Mesenchymal stem cell (in vitro differentiated cells and primary cell): ENCODE data around the gene FMN1.

Source experiments
- DNase-seq: peaks from one replicate; pipeline ENCODE4 v3.0.0-alpha.2; 2013
- H2AFZ ChIP-seq: one replicate; pipeline ENCODE4 v1.6.1; 2013; ENCODE audit warnings: low read depth, mild to moderate bottlenecking, control low read depth, inconsistent platforms, low read length, moderate library complexity
- H2AK5ac ChIP-seq: 2 replicates; pipeline ENCODE4 v1.6.1; 2013; ENCODE audit warnings: low read length, moderate library complexity, mild to moderate bottlenecking, inconsistent platforms; ENCODE audit not compliant: severe bottlenecking
- H2BK120ac ChIP-seq: one replicate; pipeline ENCODE4 v1.6.1; 2013; ENCODE audit warnings: low read depth, mild to moderate bottlenecking, inconsistent platforms, low read length, moderate library complexity
- H2BK12ac ChIP-seq, 2 experiments: one replicate each; pipeline ENCODE4 v1.6.1; 2013; ENCODE audit warnings: inconsistent platforms in 2 of 2, low read length in 2 of 2, mild to moderate bottlenecking in 2 of 2, moderate library complexity in 2 of 2, control low read depth in 1 of 2
- H2BK15ac ChIP-seq: one replicate; pipeline ENCODE4 v1.6.1; 2013; ENCODE audit warnings: mild to moderate bottlenecking, low read depth, inconsistent platforms; ENCODE audit not compliant: poor library complexity, severe bottlenecking
- H2BK5ac ChIP-seq: 2 replicates; pipeline ENCODE4 v1.6.1; 2013; ENCODE audit warnings: low read depth, mild to moderate bottlenecking, low read length, control low read depth, inconsistent platforms; ENCODE audit not compliant: poor library complexity, severe bottlenecking
- H3K14ac ChIP-seq, 2 experiments: one replicate each; pipeline ENCODE4 v1.6.1; 2013; ENCODE audit warnings: inconsistent platforms in 2 of 2, low read length in 2 of 2, control low read depth in 1 of 2, mild to moderate bottlenecking in 1 of 2, moderate library complexity in 1 of 2
- H3K18ac ChIP-seq, 2 experiments: one replicate each; pipeline ENCODE4 v1.6.1; 2013; ENCODE audit warnings: inconsistent platforms in 2 of 2, low read length in 2 of 2, control low read depth in 1 of 2, low read depth in 1 of 2, mild to moderate bottlenecking in 1 of 2
- H3K23ac ChIP-seq, 2 experiments: one replicate each; pipeline ENCODE4 v1.6.1; 2013; ENCODE audit warnings: inconsistent platforms in 2 of 2, low read length in 2 of 2, mild to moderate bottlenecking in 2 of 2, moderate library complexity in 2 of 2, control low read depth in 1 of 2
- H3K27ac ChIP-seq: 2 replicates; pipeline ENCODE4 v1.5.1; 2013; ENCODE audit warnings: mild to moderate bottlenecking, moderate library complexity, low read length, control low read depth, inconsistent platforms; ENCODE audit not compliant: poor library complexity, severe bottlenecking
- H3K27me3 ChIP-seq, 2 experiments: 2 replicates each; pipeline versions ENCODE4 v1.6.1 to v1.7.0; 2013; ENCODE audit warnings: low read length in 2 of 2, mild to moderate bottlenecking in 2 of 2, moderate library complexity in 2 of 2, control low read depth in 1 of 2, inconsistent platforms in 1 of 2; ENCODE audit not compliant: control insufficient read depth in 1 of 2, insufficient read depth in 1 of 2
- H3K36me3 ChIP-seq, 2 experiments: 2 replicates each; pipeline versions ENCODE4 v1.6.1 to v1.7.0; 2013; ENCODE audit warnings: low read length in 2 of 2, control low read depth in 1 of 2, inconsistent platforms in 1 of 2, low read depth in 1 of 2, mild to moderate bottlenecking in 1 of 2; ENCODE audit not compliant: insufficient read depth in 2 of 2, control insufficient read depth in 1 of 2
- H3K4ac ChIP-seq, 2 experiments: one replicate each; pipeline ENCODE4 v1.6.1; 2013; ENCODE audit warnings: inconsistent platforms in 2 of 2, low read length in 2 of 2, mild to moderate bottlenecking in 2 of 2, moderate library complexity in 2 of 2, control low read depth in 1 of 2, low read depth in 1 of 2
- H3K4me1 ChIP-seq: 2 replicates; pipeline ENCODE4 v1.6.1; 2013; ENCODE audit warnings: low read depth, low read length, control low read depth; ENCODE audit not compliant: control insufficient read depth, insufficient read depth
- H3K4me2 ChIP-seq: 2 replicates; pipeline ENCODE4 v1.6.1; 2013; ENCODE audit warnings: low read length, mild to moderate bottlenecking, inconsistent platforms; ENCODE audit not compliant: poor library complexity, severe bottlenecking
- H3K4me3 ChIP-seq, 2 experiments: 2 replicates each; pipeline versions ENCODE4 v1.5.1 to v1.7.0; 2013; ENCODE audit warnings: low read length in 2 of 2, mild to moderate bottlenecking in 2 of 2, control low read depth in 1 of 2, low read depth in 1 of 2; ENCODE audit not compliant: insufficient read depth in 1 of 2
- H3K79me1 ChIP-seq: replicated peaks from 2 replicates; pipeline ENCODE4 v1.6.1; 2013; ENCODE audit warnings: mild to moderate bottlenecking, control low read depth, low read length, inconsistent platforms; ENCODE audit not compliant: poor library complexity, severe bottlenecking
- H3K9ac ChIP-seq: 2 replicates; pipeline ENCODE4 v1.7.0; 2013; ENCODE audit warnings: mild to moderate bottlenecking, low read length, moderate library complexity
- H3K9me3 ChIP-seq: 2 replicates; pipeline ENCODE4 v1.7.0; 2013; ENCODE audit warnings: mild to moderate bottlenecking, low read length; ENCODE audit not compliant: control insufficient read depth
- H4K8ac ChIP-seq: one replicate; pipeline ENCODE4 v1.6.1; 2013; ENCODE audit warnings: inconsistent platforms, mild to moderate bottlenecking, low read length, moderate library complexity
- H4K91ac ChIP-seq: one replicate; pipeline ENCODE4 v1.6.1; 2013; ENCODE audit warnings: mild to moderate bottlenecking, low read length, inconsistent platforms
- WGBS: methylation state at CpG from one replicate; pipeline ENCODE4 v1.1.7; 2013; ENCODE audit warnings: mixed read lengths; 5-methylcytosine and 5-hydroxymethylcytosine counted together

Gene FMN1

GRCh38 chr15:32910839-32911238 is 283.7 kb downstream of the FMN1 start:
- H3K4me3 ChIP-seq: no peak overlapping the region
- no peak overlapping the region for H3K27ac ChIP-seq
- no peak overlapping the region for H3K9ac ChIP-seq
- no peak overlapping the region for H2BK12ac ChIP-seq
- no peak overlapping the region for H3K4ac ChIP-seq
- no peak overlapping the region for H2AFZ ChIP-seq
- no peaks in the 10 kb centered on the region for H3K9me3 ChIP-seq
- no peak overlapping the region for H3K23ac ChIP-seq
- H3K79me1 ChIP-seq: no peaks in the 10 kb centered on the region
- H2BK15ac ChIP-seq: no peak overlapping the region
- H2BK5ac ChIP-seq: no peak overlapping the region
- no peak overlapping the region for H3K14ac ChIP-seq
- H2AK5ac ChIP-seq: no peak overlapping the region
- no peak overlapping the region for H3K4me2 ChIP-seq
- H4K8ac ChIP-seq: no peak overlapping the region
- H3K36me3 ChIP-seq: no peaks in the 10 kb centered on the region
- H4K91ac ChIP-seq: no peak overlapping the region
- H3K18ac ChIP-seq: no peak overlapping the region
- no peaks in the 10 kb centered on the region for H3K27me3 ChIP-seq
- no peak for DNase-seq
- no CpG with 5 or more reads among the region's 3 CpGs for WGBS
- no peak overlapping the region for H2BK120ac ChIP-seq
- peaks cover 4% of the 10 kb centered on the region for H3K4me1 ChIP-seq

- H4K8ac ChIP-seq: no peak overlapping the region
- DNase-seq: peak; percentile 44
- no peak overlapping the region for H3K4me2 ChIP-seq
- H2BK120ac ChIP-seq: no peak overlapping the region
- no peak overlapping the region for H2BK15ac ChIP-seq
- no peak overlapping the region for H2AFZ ChIP-seq
- no peak overlapping the region for H3K23ac ChIP-seq
- H3K4ac ChIP-seq: no peak overlapping the region
- H3K14ac ChIP-seq: no peak overlapping the region
- no peak overlapping the region for H3K27ac ChIP-seq
- no peak overlapping the region for H4K91ac ChIP-seq
- H3K9me3 ChIP-seq: no peaks in the 10 kb centered on the region
- H2BK12ac ChIP-seq: no peak overlapping the region
- H3K79me1 ChIP-seq: no peaks in the 10 kb centered on the region
- no peaks in the 10 kb centered on the region for H3K36me3 ChIP-seq
- H3K18ac ChIP-seq: no peak overlapping the region
- no peak overlapping the region for H3K9ac ChIP-seq
- peaks cover 4% of the 10 kb centered on the region for H3K4me1 ChIP-seq
- no peak overlapping the region for H3K4me3 ChIP-seq
- no peak overlapping the region for H2AK5ac ChIP-seq
- whole genome bisulfite sequencing: 100% methylated on average over 1 of the region's 2 CpGs
- H2BK5ac ChIP-seq: no peak overlapping the region
- no peaks in the 10 kb centered on the region for H3K27me3 ChIP-seq
Observed at GRCh38 chr15:32909431-32909830, 285.1 kb downstream of the FMN1 start.

- H3K79me1 ChIP-seq: no peaks in the 10 kb centered on the region
- peaks cover 4% of the 10 kb centered on the region for H3K4me1 ChIP-seq
- no peak overlapping the region for H3K23ac ChIP-seq
- no peak overlapping the region for H2BK5ac ChIP-seq
- H2BK12ac ChIP-seq: no peak overlapping the region
- no peaks in the 10 kb centered on the region for H3K36me3 ChIP-seq
- H3K4ac ChIP-seq: no peak overlapping the region
- no peak overlapping the region for H3K4me3 ChIP-seq
- H3K18ac ChIP-seq: peak overlapping the region in 1 of 2 experiments; percentile 61
- H2AFZ ChIP-seq: no peak overlapping the region
- no peak overlapping the region for H4K91ac ChIP-seq
- no peak overlapping the region for H2BK15ac ChIP-seq
- H2BK120ac ChIP-seq: no peak overlapping the region
- H2AK5ac ChIP-seq: no peak overlapping the region
- no peak overlapping the region for H3K14ac ChIP-seq
- H3K27me3 ChIP-seq: no peaks in the 10 kb centered on the region
- no peak for DNase-seq
- H3K9me3 ChIP-seq: no peaks in the 10 kb centered on the region
- H3K27ac ChIP-seq: no peak overlapping the region
- peak overlapping the region; percentile 5 for H3K4me2 ChIP-seq
- H4K8ac ChIP-seq: no peak overlapping the region
- H3K9ac ChIP-seq: no peak overlapping the region
- 95% methylated on average over 4 of the region's 4 CpGs for WGBS
Observed at GRCh38 chr15:32908872-32909271, 285.6 kb downstream of the FMN1 start.

- H3K27me3 ChIP-seq: no peaks in the 10 kb centered on the region
- no peak overlapping the region for H3K9ac ChIP-seq
- H3K27ac ChIP-seq: no peak overlapping the region
- H4K8ac ChIP-seq: no peak overlapping the region
- H3K4ac ChIP-seq: no peak overlapping the region
- no peaks in the 10 kb centered on the region for H3K79me1 ChIP-seq
- peaks cover 4% of the 10 kb centered on the region for H3K4me1 ChIP-seq
- no peak overlapping the region for H2AFZ ChIP-seq
- no peak overlapping the region for H3K14ac ChIP-seq
- WGBS: 57% methylated on average over 3 of the region's 5 CpGs
- no peaks in the 10 kb centered on the region for H3K36me3 ChIP-seq
- no peak overlapping the region for H3K23ac ChIP-seq
- peak; percentile 75 for DNase-seq
- H2BK12ac ChIP-seq: no peak overlapping the region
- H2BK120ac ChIP-seq: no peak overlapping the region
- peak overlapping the region in 1 of 2 experiments; percentile 61 for H3K18ac ChIP-seq
- H2AK5ac ChIP-seq: no peak overlapping the region
- H2BK5ac ChIP-seq: no peak overlapping the region
- no peaks in the 10 kb centered on the region for H3K9me3 ChIP-seq
- H4K91ac ChIP-seq: no peak overlapping the region
- H3K4me2 ChIP-seq: peak overlapping the region; percentile 5
- H2BK15ac ChIP-seq: no peak overlapping the region
- no peak overlapping the region for H3K4me3 ChIP-seq
Observed at GRCh38 chr15:32908135-32908801, 286.2 kb downstream of the FMN1 start.
